Mesothelial cell of epicardium (in vitro differentiated cells): ENCODE results near the gene LNPEP. TPM values are rescaled to one million over a fixed set of nuclear protein-coding genes. Genes with fewer than 3 reads are reported as not detected.

Experiments
- DNase-seq, 2 experiments: peaks; one replicate each; pipeline ENCODE4 v3.0.0; 2021; ENCODE audit warnings: low spot score in 2 of 2; ENCODE audit not compliant: unreplicated experiment in 2 of 2
- H3K27ac Mint-ChIP-seq: 2 replicates; pipeline ENCODE4 v1.8.0; 2021; ENCODE audit warnings: mixed read lengths
- H3K27me3 Mint-ChIP-seq: 2 replicates; pipeline ENCODE4 v1.8.0; 2021; ENCODE audit warnings: low read depth, mixed read lengths
- H3K36me3 Mint-ChIP-seq: 2 replicates; pipeline ENCODE4 v1.8.0; 2021; ENCODE audit warnings: mixed read lengths
- H3K4me1 Mint-ChIP-seq: 2 replicates; pipeline ENCODE4 v1.8.0; 2021; ENCODE audit warnings: mixed read lengths
- H3K4me3 Mint-ChIP-seq: 2 replicates; pipeline ENCODE4 v1.8.0; 2021; ENCODE audit warnings: mild to moderate bottlenecking, moderate library complexity, mixed read lengths
- H3K9me3 Mint-ChIP-seq: 2 replicates; pipeline ENCODE4 v1.8.0; 2021; ENCODE audit warnings: mixed read lengths
- CTCF ChIP-seq: fragments of 200-600 bp; sonication (generic); IDR thresholded peaks from one replicate; pipeline ENCODE4 v1.5.0; 2021; ENCODE audit warnings: antibody characterized with exemption; ENCODE audit not compliant: unreplicated experiment
- total RNA-seq: library from RNA; stranded (reverse); gene quantifications from 3 replicates; pipeline ENCODE4 v1.2.1, GENCODE V29; 2021

Gene LNPEP
- total RNA-seq, 1 donor from 2014 or later = 37.3 TPM

- DNase-seq = peak; percentile 69 to 90
- Mint-ChIP-seq H3K4me1 (peaks cover 58% of the 10 kb centered on the region), H3K27me3 (no peaks in the 10 kb centered on the region), H3K9me3 (no peaks in the 10 kb centered on the region), H3K4me3 (peak overlapping the region; percentile 94), H3K27ac (peak overlapping the region; percentile 99), H3K36me3 (no peaks in the 10 kb centered on the region)
- TF ChIP-seq CTCF = no peak
Observed at GRCh38 chr5:96934708-96935558, 947 bp upstream of the LNPEP start.

GRCh38 chr5:96936431-96937320 lies 796 bp downstream of the LNPEP start:
- peaks cover 46% of the 10 kb centered on the region for H3K4me1 Mint-ChIP-seq
- H3K9me3 Mint-ChIP-seq = no peaks in the 10 kb centered on the region
- DNase-seq = peak in 1 of 2 experiments; percentile 41
- no peaks in the 10 kb centered on the region for H3K27me3 Mint-ChIP-seq
- H3K36me3 Mint-ChIP-seq = peaks cover 3% of the 10 kb centered on the region
- no peak for TF ChIP-seq CTCF
- H3K4me3 Mint-ChIP-seq = peak overlapping the region; percentile 94
- H3K27ac Mint-ChIP-seq = peak overlapping the region; percentile 86

GRCh38 chr5:96940586-96940985 lies 4.7 kb downstream of the LNPEP start:
- Mint-ChIP-seq H3K36me3 (peaks cover 4% of the 10 kb centered on the region), H3K27me3 (no peaks in the 10 kb centered on the region)
- TF ChIP-seq CTCF = no peak

DNA sequence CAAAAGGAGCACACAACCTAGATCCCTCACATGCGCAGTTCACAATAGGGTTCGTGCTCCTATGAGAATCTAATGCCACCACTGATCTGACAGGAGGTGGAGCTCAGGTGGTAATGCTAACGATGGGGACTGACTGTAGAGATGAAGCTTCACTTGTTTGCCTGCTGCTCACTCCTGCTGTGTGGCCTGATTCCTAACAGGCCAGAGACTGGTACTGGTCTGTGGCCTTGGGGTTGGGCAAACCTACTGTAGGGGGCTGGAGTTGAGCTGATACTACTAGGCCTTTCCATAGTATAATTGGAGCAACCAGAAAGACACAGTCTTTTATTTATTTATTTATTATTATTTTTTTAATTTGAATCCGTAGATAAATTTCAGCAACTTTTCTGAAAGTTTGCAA lies 5.3 kb downstream of the LNPEP start:
- no peak for DNase-seq
- Mint-ChIP-seq H3K4me1 (peaks cover 28% of the 10 kb centered on the region), H3K4me3 (no peak overlapping the region), H3K9me3 (no peaks in the 10 kb centered on the region), H3K27me3 (no peaks in the 10 kb centered on the region), H3K27ac (no peak overlapping the region), H3K36me3 (peaks cover 4% of the 10 kb centered on the region)
- no peak for TF ChIP-seq CTCF

More at GRCh38 chr5:96940586-96940985, 4.7 kb downstream of the LNPEP start:
- DNase-seq = no peak
- Mint-ChIP-seq H3K4me3 (no peak overlapping the region), H3K9me3 (no peaks in the 10 kb centered on the region), H3K4me1 (peaks cover 23% of the 10 kb centered on the region), H3K27ac (no peak overlapping the region)

DNA sequence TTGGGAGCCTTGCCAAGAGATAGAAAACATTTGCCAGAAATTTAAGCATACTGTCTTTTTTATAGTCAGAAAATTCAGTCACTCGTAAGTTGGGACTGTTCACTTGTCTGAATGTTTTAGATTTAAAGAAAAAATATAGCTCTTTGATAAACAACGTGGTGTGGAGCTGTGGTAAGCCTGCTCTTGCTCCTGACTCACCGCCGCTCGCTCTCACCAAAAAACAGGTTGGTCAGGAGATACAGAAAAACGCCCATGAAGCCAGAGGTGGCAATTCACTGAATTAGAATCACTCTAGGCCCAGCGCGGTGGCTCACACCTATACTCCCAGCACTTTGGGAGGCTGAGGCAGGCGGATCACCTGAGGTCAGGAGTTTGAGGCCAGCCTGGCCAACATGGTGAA lies 6.2 kb downstream of the LNPEP start:
- Mint-ChIP-seq H3K9me3 (no peaks in the 10 kb centered on the region), H3K27ac (no peak overlapping the region), H3K4me3 (no peak overlapping the region), H3K4me1 (peaks cover 27% of the 10 kb centered on the region), H3K36me3 (peaks cover 4% of the 10 kb centered on the region), H3K27me3 (no peaks in the 10 kb centered on the region)
- no peak for DNase-seq
- TF ChIP-seq CTCF = no peak
